Endodermal cell (in vitro differentiated cells): Measurements from ENCODE around the gene HAND1. TPM values are rescaled to one million over a fixed set of nuclear protein-coding genes. Genes with fewer than 3 reads are reported as not detected.

ENCODE experiments used
- DNase-seq: peaks from one replicate; pipeline ENCODE4 v3.0.0-alpha.2; 2017
- H3K27ac ChIP-seq: 2 replicates; pipeline ENCODE4 v1.5.1; 2013; ENCODE audit warnings: mild to moderate bottlenecking, low read depth, low read length, moderate library complexity
- H3K27me3 ChIP-seq: 2 replicates; pipeline ENCODE4 v1.6.1; 2013; ENCODE audit warnings: mild to moderate bottlenecking, low read length, moderate library complexity; ENCODE audit not compliant: insufficient read depth, control insufficient read depth, poor library complexity, severe bottlenecking
- H3K36me3 ChIP-seq: 2 replicates; pipeline ENCODE4 v1.7.0; 2013; ENCODE audit warnings: mild to moderate bottlenecking, low read length, moderate library complexity; ENCODE audit not compliant: control insufficient read depth, insufficient read depth
- H3K4me1 ChIP-seq: one replicate; pipeline ENCODE4 v1.7.0; 2013; ENCODE audit warnings: low read length; ENCODE audit not compliant: control insufficient read depth, insufficient read depth
- H3K4me3 ChIP-seq: 2 replicates; pipeline ENCODE4 v1.5.1; 2013; ENCODE audit warnings: mild to moderate bottlenecking, low read length, moderate library complexity
- H3K9ac ChIP-seq: 2 replicates; pipeline ENCODE4 v1.6.1; 2013; ENCODE audit warnings: mild to moderate bottlenecking, low read length, moderate library complexity; ENCODE audit not compliant: poor library complexity, severe bottlenecking; ENCODE audit errors: extremely low read depth
- H3K9me3 ChIP-seq: 2 replicates; pipeline ENCODE4 v1.6.1; 2013; ENCODE audit warnings: mild to moderate bottlenecking, low read length, moderate library complexity; ENCODE audit not compliant: control insufficient read depth
- H3K27ac Mint-ChIP-seq: 2 replicates; pipeline ENCODE4 v1.8.0; 2020; ENCODE audit warnings: mixed read lengths
- H3K27me3 Mint-ChIP-seq: 2 replicates; pipeline ENCODE4 v1.8.0; 2021; ENCODE audit warnings: mild to moderate bottlenecking, mixed read lengths; ENCODE audit not compliant: insufficient read depth
- H3K36me3 Mint-ChIP-seq: 2 replicates; pipeline ENCODE4 v1.8.0; 2020; ENCODE audit warnings: low read depth, mixed read lengths
- H3K4me1 Mint-ChIP-seq: 2 replicates; pipeline ENCODE4 v1.8.0; 2020; ENCODE audit warnings: mixed read lengths
- H3K4me3 Mint-ChIP-seq: 2 replicates; pipeline ENCODE4 v1.8.0; 2020; ENCODE audit warnings: mild to moderate bottlenecking, moderate library complexity, mixed read lengths
- H3K9me3 Mint-ChIP-seq: 2 replicates; pipeline ENCODE4 v1.8.0; 2020; ENCODE audit warnings: mild to moderate bottlenecking, mixed read lengths
- CTCF ChIP-seq: fragments of 200-600 bp; sonication (generic); conservative IDR thresholded peaks from 2 replicates; pipeline ENCODE4 v1.5.0; 2021; ENCODE audit warnings: antibody characterized with exemption, mild to moderate bottlenecking
- WGBS, 2 experiments: methylation state at CpG; one replicate each; pipeline versions ENCODE4 v1.1.5 to v1.1.7; 2013; ENCODE audit warnings: missing lambda C conversion rate in 2 of 2, mixed read lengths in 1 of 2; ENCODE audit not compliant: insufficient coverage in 1 of 2, insufficient read length in 1 of 2; 5-methylcytosine and 5-hydroxymethylcytosine counted together
- total RNA-seq, 2 donors: library from RNA; stranded (reverse); fragmentation: NEBNext Ultra II Directional in 1 of 2; extraction: Animal tissue kit (Norgen Biotek cat#: 25700) in 1 of 2; gene quantifications; 2 replicates in 1 of 2; 3 replicates in 1 of 2; pipeline ENCODE4 v1.2.1, GENCODE V29; 2021

Gene HAND1
- total RNA-seq, 2 donors from 2014 or later = not detected

- Histone ChIP-seq H3K9me3 (no peaks in the 10 kb centered on the region), H3K36me3 (no peaks in the 10 kb centered on the region), H3K4me3 (no peak overlapping the region), H3K27me3 (no peaks in the 10 kb centered on the region), H3K9ac (no peak overlapping the region), H3K27ac (no peak overlapping the region), H3K4me1 (peaks cover 7% of the 10 kb centered on the region)
- peak; percentile 13 for DNase-seq
- H3K9me3 Mint-ChIP-seq = no peaks in the 10 kb centered on the region
- H3K4me3 Mint-ChIP-seq = no peak overlapping the region
- TF ChIP-seq CTCF = no peak
- no peaks in the 10 kb centered on the region for H3K36me3 Mint-ChIP-seq
- 91 to 92% methylated on average over 2 to 4 of the region's 4 CpGs for WGBS, 2 experiments
- peaks cover 12% of the 10 kb centered on the region for H3K27me3 Mint-ChIP-seq
- H3K27ac Mint-ChIP-seq = no peak overlapping the region
- peaks cover 20% of the 10 kb centered on the region for H3K4me1 Mint-ChIP-seq
Measured at GRCh38 chr5:154513669-154514084, 35.6 kb upstream of the HAND1 start.

GRCh38 chr5:154511984-154512383, 34.0 kb upstream of the HAND1 start:
- WGBS, 2 experiments = 83 to 85% methylated on average over 1 to 2 of the region's 2 CpGs
- Histone ChIP-seq H3K36me3 (no peaks in the 10 kb centered on the region), H3K27ac (no peak overlapping the region), H3K9me3 (no peaks in the 10 kb centered on the region), H3K27me3 (no peaks in the 10 kb centered on the region), H3K4me3 (no peak overlapping the region), H3K9ac (no peak overlapping the region), H3K4me1 (no peaks in the 10 kb centered on the region)
- no peak for TF ChIP-seq CTCF
- H3K27me3 Mint-ChIP-seq = peaks cover 12% of the 10 kb centered on the region
- no peak overlapping the region for H3K4me3 Mint-ChIP-seq
- H3K36me3 Mint-ChIP-seq = no peaks in the 10 kb centered on the region
- DNase-seq = peak; percentile 51
- peaks cover 10% of the 10 kb centered on the region for H3K4me1 Mint-ChIP-seq
- H3K27ac Mint-ChIP-seq = no peak overlapping the region
- no peaks in the 10 kb centered on the region for H3K9me3 Mint-ChIP-seq

GRCh38 chr5:154509784-154510555, 31.9 kb upstream of the HAND1 start:
- 68 to 80% methylated on average over 3 to 5 of the region's 5 CpGs for WGBS, 2 experiments
- Mint-ChIP-seq H3K36me3 (no peaks in the 10 kb centered on the region), H3K4me1 (peaks cover 10% of the 10 kb centered on the region), H3K9me3 (no peaks in the 10 kb centered on the region), H3K27ac (no peak overlapping the region), H3K27me3 (peaks cover 14% of the 10 kb centered on the region), H3K4me3 (no peak overlapping the region)
- no peak for TF ChIP-seq CTCF
- Histone ChIP-seq H3K27me3 (no peaks in the 10 kb centered on the region), H3K9me3 (no peaks in the 10 kb centered on the region), H3K27ac (no peak overlapping the region), H3K9ac (no peak overlapping the region), H3K4me3 (no peak overlapping the region), H3K36me3 (no peaks in the 10 kb centered on the region), H3K4me1 (no peaks in the 10 kb centered on the region)
- DNase-seq = no peak
